RWPE2 (cell line): Measurements from ENCODE around the gene BRD8.

Experiments used
- ATAC-seq: fragments of 200-7000 bp; cut with Tn5 transposase; 3 replicates; pipeline ENCODE4 v1.9.1; 2021; ENCODE audit warnings: low read depth
- DNase-seq: peaks from one replicate; pipeline ENCODE4 v3.0.0-alpha.2; 2020; ENCODE audit warnings: low spot score
- H3K27ac ChIP-seq: fragments of 450-650 bp; 2 replicates; pipeline ENCODE4 v1.5.1; 2017; ENCODE audit warnings: mild to moderate bottlenecking; ENCODE audit not compliant: poor library complexity, severe bottlenecking
- H3K27me3 ChIP-seq: fragments of 250-450 bp; sonication (Bioruptor Pico); 2 replicates; pipeline ENCODE4 v1.5.1; 2021; ENCODE audit warnings: mild to moderate bottlenecking, moderate library complexity; ENCODE audit not compliant: insufficient read depth, poor library complexity, severe bottlenecking
- H3K36me3 ChIP-seq: fragments of 250-450 bp; sonication (Bioruptor Pico); 2 replicates; pipeline ENCODE4 v1.5.1; 2020; ENCODE audit warnings: low read depth, mild to moderate bottlenecking, moderate library complexity
- H3K4me1 ChIP-seq: fragments of 250-450 bp; sonication (Bioruptor Pico); 2 replicates; pipeline ENCODE4 v1.5.1; 2021; ENCODE audit warnings: mild to moderate bottlenecking, moderate library complexity; ENCODE audit not compliant: insufficient read depth, poor library complexity, severe bottlenecking
- H3K4me3 ChIP-seq: fragments of 250-450 bp; sonication (Bioruptor Pico); 2 replicates; pipeline ENCODE4 v1.5.1; 2021; ENCODE audit warnings: mild to moderate bottlenecking, moderate library complexity; ENCODE audit not compliant: severe bottlenecking
- H3K9me3 ChIP-seq: fragments of 250-450 bp; sonication (Bioruptor Pico); 2 replicates; pipeline ENCODE4 v1.5.1; 2021; ENCODE audit warnings: mild to moderate bottlenecking, moderate library complexity; ENCODE audit not compliant: severe bottlenecking
- CTCF ChIP-seq: fragments of 450-650 bp; IDR thresholded peaks from one replicate; pipeline ENCODE4 v1.5.1; 2017; ENCODE audit warnings: mild to moderate bottlenecking, moderate library complexity; ENCODE audit not compliant: poor library complexity, severe bottlenecking

Gene BRD8

GRCh38 chr5:138109463-138110265 lies 68.8 kb downstream of the BRD8 start:
- no peaks in the 10 kb centered on the region for H3K36me3 ChIP-seq
- ATAC-seq, result 0 out of 3 replicates have a peak, but pooled peaks have one; percentile 31
- no peaks in the 10 kb centered on the region for H3K4me1 ChIP-seq
- no peak for TF ChIP-seq CTCF
- no peak overlapping the region for H3K4me3 ChIP-seq
- H3K27ac ChIP-seq, result no peak overlapping the region
- no peaks in the 10 kb centered on the region for H3K9me3 ChIP-seq
- H3K27me3 ChIP-seq, result no peaks in the 10 kb centered on the region
- no peak for DNase-seq

GRCh38 chr5:138107213-138107612 lies 71.2 kb downstream of the BRD8 start:
- ATAC-seq (no peak), DNase-seq (no peak)
- Histone ChIP-seq H3K4me3 (no peak overlapping the region), H3K27ac (no peak overlapping the region), H3K36me3 (no peaks in the 10 kb centered on the region), H3K27me3 (no peaks in the 10 kb centered on the region), H3K9me3 (no peaks in the 10 kb centered on the region), H3K4me1 (no peaks in the 10 kb centered on the region)
- TF ChIP-seq CTCF, result no peak

DNA sequence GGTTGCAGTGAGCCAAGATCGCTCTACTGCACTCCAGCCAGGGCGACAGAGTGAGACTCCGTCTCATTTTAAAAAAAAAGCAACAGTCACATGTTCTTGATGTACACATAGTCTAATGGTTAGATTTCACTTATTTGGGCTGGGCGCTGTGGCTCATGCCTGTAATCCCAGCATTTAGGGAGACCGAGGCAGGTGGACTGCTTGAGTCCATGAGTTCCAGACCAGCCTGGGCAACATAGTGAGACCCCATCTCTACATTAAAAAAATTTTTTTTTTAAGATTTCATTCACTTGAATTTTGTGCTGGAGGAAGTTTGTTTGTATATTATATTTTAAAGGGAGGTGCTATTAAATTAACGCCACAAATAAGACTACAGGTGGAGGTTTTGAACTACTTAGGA lies 72.7 kb downstream of the BRD8 start:
- Histone ChIP-seq H3K9me3 (no peaks in the 10 kb centered on the region), H3K4me1 (no peaks in the 10 kb centered on the region), H3K27me3 (no peaks in the 10 kb centered on the region), H3K36me3 (no peaks in the 10 kb centered on the region), H3K27ac (no peak overlapping the region), H3K4me3 (no peak overlapping the region)
- DNase-seq, result no peak
- ATAC-seq, result no peak
- TF ChIP-seq CTCF, result no peak

DNA sequence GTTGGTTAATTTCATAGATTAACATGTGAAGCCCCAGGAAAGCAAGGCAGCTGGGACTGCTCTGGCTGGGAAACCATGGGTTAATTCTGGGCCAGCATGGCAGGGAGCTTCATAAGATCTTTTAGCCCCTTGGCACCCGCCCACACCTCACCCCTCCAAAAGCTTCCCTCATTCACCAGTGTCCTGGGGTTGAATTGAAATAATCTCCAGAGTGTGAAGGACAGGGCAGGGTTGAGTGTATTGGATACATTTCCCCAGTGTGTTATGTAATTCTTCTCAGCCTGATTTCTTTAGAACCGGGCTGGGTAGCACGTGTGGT lies 75.2 kb downstream of the BRD8 start:
- no peak for DNase-seq
- no peak for TF ChIP-seq CTCF
- no peaks in the 10 kb centered on the region for H3K4me1 ChIP-seq
- H3K4me3 ChIP-seq, result no peak overlapping the region
- no peaks in the 10 kb centered on the region for H3K36me3 ChIP-seq
- H3K9me3 ChIP-seq, result no peaks in the 10 kb centered on the region
- ATAC-seq, result no peak
- H3K27me3 ChIP-seq, result no peaks in the 10 kb centered on the region
- no peak overlapping the region for H3K27ac ChIP-seq
